K562 (cell line): ENCODE data around the gene PNMA8C. TPM values are rescaled to one million over a fixed set of nuclear protein-coding genes. Genes with fewer than 3 reads are reported as not detected.

Source experiments
- ATAC-seq: fragments of 200-7000 bp; cut with Tn5 transposase; 3 replicates; pipeline ENCODE4 v1.9.1; 2020; ENCODE audit warnings: moderate library complexity
- BruUV-seq: library from RNA; stranded (reverse); fragments of 400-500 nt; replicated peaks from 2 replicates; lab custom pipeline; 2021; lab: Mats Ljungman, UMichigan
- CTCF ChIA-PET: fragments of 300-600 bp; formaldehyde crosslinking; extraction: SDS; loops from one replicate; lab custom pipeline; 2021; ENCODE audit warnings: low intra/inter-chr PET ratio; lab: Yijun Ruan, JAX
- POLR2A ChIA-PET: fragments of 300-600, 350-650 bp; sonication (Branson Sonifier 250); formaldehyde crosslinking; extraction: SDS; loops from one replicate; lab custom pipeline; 2021; ENCODE audit warnings: antibody characterized with exemption, inconsistent platforms; lab: Yijun Ruan, JAX
- DNase-seq, 4 experiments: peaks; one replicate each; pipeline versions ENCODE4 v3.0.0 to v3.0.0-alpha.2; 2011 to 2018; ENCODE audit warnings: low spot score in 3 of 4, mixed read lengths in 3 of 4; ENCODE audit errors: extremely low read depth in 1 of 4
- FAIRE-seq: peaks from 2 replicates; lab custom pipeline; 2011; peaks lifted over from hg19 to GRCh38; lab: Jason Lieb, UNC
- H2AFZ ChIP-seq: 2 replicates; pipeline ENCODE4 v1.6.0; 2011; ENCODE audit warnings: low read depth, low read length, control low read depth, inconsistent platforms
- H3K27ac ChIP-seq: fragments of 200-600 bp; 3 replicates; pipeline ENCODE4 v1.8.0; 2011; ENCODE audit warnings: low read depth, mild to moderate bottlenecking, control low read depth, inconsistent platforms, low read length, moderate library complexity, mixed read lengths; ENCODE audit errors: extremely low read depth
- H3K27me3 ChIP-seq, 2 experiments: fragments of 300-600 bp in 1 of 2; 2 replicates in 1 of 2; 3 replicates in 1 of 2; pipeline versions ENCODE4 v1.6.0 to v1.8.0; 2011; ENCODE audit warnings: inconsistent platforms in 2 of 2, low read length in 2 of 2, mild to moderate bottlenecking in 1 of 2, mixed read lengths in 1 of 2, moderate library complexity in 1 of 2; ENCODE audit not compliant: control insufficient read depth in 2 of 2, insufficient read depth in 2 of 2
- H3K36me3 ChIP-seq: fragments of 300-600 bp; 3 replicates; pipeline ENCODE4 v1.8.0; 2011; ENCODE audit warnings: mild to moderate bottlenecking, low read length, inconsistent platforms; ENCODE audit not compliant: control insufficient read depth, insufficient read depth
- H3K4me1 ChIP-seq, 2 experiments: fragments of 200-600 bp in 1 of 2; replicated peaks in 1 of 2; 2 replicates in 1 of 2; 3 replicates in 1 of 2; pipeline versions ENCODE4 v1.5.1 to v1.8.0; 2011; ENCODE audit warnings: inconsistent platforms in 2 of 2, low read length in 2 of 2, mild to moderate bottlenecking in 1 of 2, mixed read lengths in 1 of 2, moderate library complexity in 1 of 2; ENCODE audit not compliant: control insufficient read depth in 2 of 2, insufficient read depth in 2 of 2
- H3K4me2 ChIP-seq: 2 replicates; pipeline ENCODE4 v1.6.1; 2011; ENCODE audit warnings: low read length, control low read depth, inconsistent platforms, mixed read lengths; ENCODE audit not compliant: insufficient read depth
- H3K4me3 ChIP-seq: fragments of 200-600 bp; sonication (generic), shearing (Covaris generic); 2 replicates; pipeline ENCODE4 v1.5.1; 2016; ENCODE audit warnings: control low read depth, inconsistent platforms
- H3K79me2 ChIP-seq: fragments of 200-600 bp; 3 replicates; pipeline ENCODE4 v1.8.0; 2011; ENCODE audit warnings: low read length, inconsistent platforms; ENCODE audit not compliant: control insufficient read depth, insufficient read depth
- H3K9ac ChIP-seq, 2 experiments: 2 replicates each; pipeline versions ENCODE4 v1.6.0 to v1.6.1; 2011; ENCODE audit warnings: low read depth in 2 of 2, low read length in 2 of 2, control low read depth in 1 of 2, inconsistent platforms in 1 of 2, mild to moderate bottlenecking in 1 of 2, mixed read lengths in 1 of 2; ENCODE audit not compliant: insufficient read depth in 1 of 2
- H3K9me1 ChIP-seq: one replicate; pipeline ENCODE4 v1.6.0; 2011; ENCODE audit warnings: inconsistent platforms, mild to moderate bottlenecking, low read length, moderate library complexity; ENCODE audit not compliant: control insufficient read depth, insufficient read depth
- H3K9me3 ChIP-seq: replicated peaks from 2 replicates; pipeline ENCODE4 v1.5.1; 2011; ENCODE audit warnings: low read depth, low read length, inconsistent platforms; ENCODE audit not compliant: control insufficient read depth, insufficient read depth
- H4K20me1 ChIP-seq: replicated peaks from 2 replicates; pipeline ENCODE4 v1.6.1; 2011; ENCODE audit warnings: low read length, inconsistent platforms, mixed read lengths; ENCODE audit not compliant: control insufficient read depth, insufficient read depth
- C11orf30 ChIP-seq: fragments of 450-650 bp; IDR thresholded peaks from 2 replicates; pipeline ENCODE4 v1.6.1; 2016; ENCODE audit warnings: low read depth, mild to moderate bottlenecking
- FOXA1 ChIP-seq: fragments of 450-650 bp; IDR thresholded peaks from 2 replicates; pipeline ENCODE4 v1.6.1; 2016; ENCODE audit warnings: mild to moderate bottlenecking, borderline replicate concordance
- GATAD2A ChIP-seq: fragments of 450-650 bp; IDR thresholded peaks from 2 replicates; pipeline ENCODE4 v1.6.1; 2017
- HNRNPK ChIP-seq: fragments of 200-400 bp; formaldehyde crosslinking; IDR thresholded peaks from one replicate; pipeline ENCODE4 v1.6.1; 2018; ENCODE audit warnings: mild to moderate bottlenecking, low read depth, low read length; ENCODE audit not compliant: poor library complexity, severe bottlenecking
- HNRNPL ChIP-seq: fragments of 200-400 bp; formaldehyde crosslinking; IDR thresholded peaks from 2 replicates; pipeline ENCODE4 v1.6.1; 2017; ENCODE audit warnings: low read depth, mild to moderate bottlenecking, low read length
- MECOM ChIP-seq: fragments of 250-450 bp; sonication (Bioruptor Pico); IDR thresholded peaks from 2 replicates; pipeline ENCODE4 v1.8.0; 2022; ENCODE audit warnings: inconsistent platforms
- PPARD ChIP-seq: fragments of 250-450 bp; sonication (Bioruptor Pico); IDR thresholded peaks from 2 replicates; pipeline ENCODE4 v1.8.0; 2022; ENCODE audit warnings: inconsistent platforms, mild to moderate bottlenecking, moderate library complexity
- TAL1 ChIP-seq: fragments of 450-650 bp; IDR thresholded peaks from 2 replicates; pipeline ENCODE4 v1.6.1; 2016; ENCODE audit warnings: mild to moderate bottlenecking
- YY1 ChIP-seq, 3 experiments: IDR thresholded peaks; 2 replicates each; pipeline ENCODE4 v1.6.1; 2011; ENCODE audit warnings: low read length in 2 of 3, mild to moderate bottlenecking in 2 of 3, moderate library complexity in 2 of 3, borderline replicate concordance in 1 of 3, control low read depth in 1 of 3, low read depth in 1 of 3; ENCODE audit not compliant: insufficient read depth in 3 of 3, insufficient replicate concordance in 2 of 3, control insufficient read depth in 1 of 3, insufficient read length in 1 of 3; ENCODE audit errors: extremely low read depth in 1 of 3
- ZFP1 ChIP-seq: fragments of 450-650 bp; formaldehyde crosslinking; IDR thresholded peaks from 2 replicates; pipeline ENCODE4 v1.4.0; 2020; ENCODE audit warnings: mild to moderate bottlenecking, mixed read lengths
- ZNF121 ChIP-seq: sonication (generic); formaldehyde crosslinking; conservative IDR thresholded peaks from 2 replicates; pipeline ENCODE4 v1.8.0; 2022; ENCODE audit warnings: missing genetic modification reagents
- ZNF134 ChIP-seq: fragments of 250-450 bp; sonication (Bioruptor Pico); conservative IDR thresholded peaks from 2 replicates; pipeline ENCODE4 v1.4.0; 2020
- ZNF263 ChIP-seq: sonication (generic); formaldehyde crosslinking; IDR thresholded peaks from 2 replicates; pipeline ENCODE4 v1.8.0; 2022; ENCODE audit warnings: mild to moderate bottlenecking, missing genetic modification reagents, borderline replicate concordance
- ZNF431 ChIP-seq: sonication (generic); formaldehyde crosslinking; IDR thresholded peaks from 2 replicates; pipeline ENCODE4 v1.8.0; 2022; ENCODE audit warnings: mild to moderate bottlenecking, missing genetic modification reagents
- ZNF79 ChIP-seq: fragments of 250-450 bp; sonication (Bioruptor Pico); IDR thresholded peaks from 2 replicates; pipeline ENCODE4 v1.4.0; 2020; ENCODE audit warnings: low read depth, mild to moderate bottlenecking, moderate library complexity
- WGBS: fragments of 100-300 bp; shearing (Covaris generic); methylation state at CpG from one replicate; pipeline ENCODE4 v1.1.6; 2016; ENCODE audit warnings: low coverage, mixed read lengths; ENCODE audit not compliant: insufficient coverage; ENCODE audit errors: missing lambda C conversion rate; 5-methylcytosine and 5-hydroxymethylcytosine counted together
- in situ Hi-C: fragments of 300-500 bp; cut with MboI; formaldehyde crosslinking; loops from 4 replicates; pipeline ENCODE4 v1.15.0; 2018; ENCODE audit warnings: inconsistent platforms, mixed read lengths
- intact Hi-C: fragments of 100-400 bp; cut with micrococcal nuclease; formaldehyde crosslinking; loops from 2 replicates; pipeline ENCODE4 v1.14.2; 2022
- polyA plus RNA-seq, 8 experiments: library from polyadenylated mRNA; depleted of rRNA in 4 of 8; stranded (reverse) in 5 of 8; unstranded in 3 of 8; fragments of >200 nt; fragmentation: Nextera tagmentation in 2 of 8; fragmentation: Illumina TruSeq in 1 of 8; extraction: Ambion mirVana in 2 of 8; extraction: Trizol in 1 of 8; gene quantifications; 2 replicates each; pipeline versions ENCODE4 v1.2.1 to v1.2.3, GENCODE V29; 2011 to 2014; ENCODE audit warnings: inconsistent platforms in 1 of 8, missing spikeins in 1 of 8
- total RNA-seq, 7 experiments: library from RNA; depleted of rRNA in 6 of 7; stranded (reverse); fragments of >200 nt in 6 of 7; fragmentation: Illumina TruSeq in 2 of 7; extraction: Trizol in 2 of 7; gene quantifications; 2 replicates each; pipeline versions ENCODE4 v1.2.1 to v1.2.3, GENCODE V29; 2011 to 2021; ENCODE audit warnings: low replicate concordance in 1 of 7
- TF ChIP-seq, protein P1 (sequence below): sonication (generic); formaldehyde crosslinking; IDR thresholded peaks from 2 replicates; pipeline ENCODE4 v1.5.0; 2020; ENCODE audit warnings: missing genetic modification reagents
- TF ChIP-seq, protein P2 (sequence below): sonication (generic); formaldehyde crosslinking; IDR thresholded peaks from 2 replicates; pipeline ENCODE4 v1.8.1; 2023; ENCODE audit warnings: mild to moderate bottlenecking, missing genetic modification reagents
- TF ChIP-seq, protein P3 (sequence below): fragments of 450-650 bp; formaldehyde crosslinking; IDR thresholded peaks from 2 replicates; pipeline ENCODE4 v1.4.0; 2020; ENCODE audit warnings: mild to moderate bottlenecking, moderate library complexity

PNMA8C gene
- total and polyA plus RNA-seq, 9 of the 15 experiments (the other 6 are each of a cell fraction or from before 2014, with no cell fraction given): 0.04 to 0.05 (median 0.05) TPM; not detected in 6

DNA sequence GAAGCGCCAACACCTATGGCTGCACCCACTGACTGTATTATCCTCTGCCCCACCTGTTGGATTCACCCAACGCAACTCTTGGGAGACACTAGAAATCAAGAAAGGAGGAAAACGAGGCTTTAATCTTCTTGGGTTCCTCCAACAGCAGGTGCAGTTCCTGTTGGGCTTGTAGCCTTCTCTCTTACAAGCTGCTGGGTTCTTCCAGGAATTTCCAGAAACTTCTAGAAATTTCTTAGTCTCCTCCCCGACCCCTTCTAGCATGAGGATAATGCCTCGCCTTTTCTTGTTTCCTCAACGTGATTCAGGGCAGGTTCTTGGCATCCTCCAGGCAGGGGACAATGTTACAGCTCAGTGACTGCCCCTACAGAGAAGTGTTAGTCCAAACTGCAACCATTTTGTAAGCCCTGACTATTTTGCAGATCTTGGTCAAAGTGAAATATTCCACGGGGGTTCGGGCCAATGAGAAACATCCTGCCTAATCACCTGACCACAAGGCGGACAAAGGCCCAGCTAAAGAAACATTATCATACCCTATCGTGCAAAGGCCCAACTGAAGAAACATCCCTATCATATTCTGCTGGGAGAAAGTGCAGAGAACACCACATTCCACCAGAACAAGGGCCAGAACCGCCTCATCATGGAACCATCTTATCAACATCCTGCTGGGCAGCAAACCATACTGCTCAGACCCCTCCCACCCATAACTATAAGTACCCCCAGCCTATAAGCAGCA, 43.2 kb upstream of the PNMA8C start:
- FAIRE-seq (peak; percentile 83), DNase-seq (peak in 1 of 4 experiments; percentile 29), ATAC-seq (peak; percentile 53)
- Histone ChIP-seq H3K9ac (peak overlapping the region; percentile 84 to 90), H3K4me3 (peak overlapping the region; percentile 74), H3K9me1 (no peaks in the 10 kb centered on the region), H3K27ac (peak overlapping the region; percentile 70; the same call in 2 of the 3 replicates), H3K27me3 (peaks cover 4 to 18% of the 10 kb centered on the region in 2 experiments; a peak in 4 of 5 replicates), H3K4me1 (peaks cover 2 to 22% of the 10 kb centered on the region in 2 experiments; a peak in 3 of 5 replicates), H4K20me1 (no peaks in the 10 kb centered on the region), H3K4me2 (peak overlapping the region; percentile 93), H2AFZ (peak overlapping the region; percentile 81), H3K79me2 (peaks cover 12% of the 10 kb centered on the region), H3K9me3 (no peaks in the 10 kb centered on the region), H3K36me3 (peaks cover 21% of the 10 kb centered on the region; the same call in 1 of the 3 replicates)
- intact Hi-C loops (no loop called here), in situ Hi-C loops (no loop called here)
- ChIA-PET POLR2A (interaction anchor here (1.0 kb wide), 1 partner anchor 70 kb away, joined by 3 read pairs; no protein-coding TSS in a partner anchor), CTCF (interaction anchor here (0.6 to 0.7 kb wide), 2 partner anchors 20 to 82 kb away, joined by 3 read pairs; no protein-coding TSS in a partner anchor)
- 21% methylated on average over 11 of the region's 11 CpGs for WGBS
- no TSS peak for BruUV-seq
- TF ChIP-seq MECOM (no peak), HNRNPL (no peak), ZNF121 (CRISPR knock-in tag) (no peak), ZFP1 (CRISPR knock-in tag) (no peak), ZNF263 (CRISPR knock-in tag) (no peak), FOXA1 (no peak), TAL1 (no peak), ZNF134 (CRISPR knock-in tag) (no peak), ZNF431 (CRISPR knock-in tag) (0 out of 2 replicates have a peak, but pooled peaks have one; percentile 24), YY1 (IDR thresholded peaks at IDR 0.05; ENCODE audit: borderline replicate concordance in 1 of 3, control insufficient read depth in 1 of 3, extremely low read depth in 1 of 3, insufficient read depth in 3 of 3, insufficient read length in 1 of 3, insufficient replicate concordance in 2 of 3, low read depth in 1 of 3, low read length in 2 of 3) (peak in 1 of 3 experiments; percentile 27), GATAD2A (no peak), PPARD (CRISPR knock-in tag) (no peak), ZNF79 (CRISPR knock-in tag) (no peak), C11orf30 (no peak), HNRNPK (no peak)
- TF ChIP-seq, protein P1, sequence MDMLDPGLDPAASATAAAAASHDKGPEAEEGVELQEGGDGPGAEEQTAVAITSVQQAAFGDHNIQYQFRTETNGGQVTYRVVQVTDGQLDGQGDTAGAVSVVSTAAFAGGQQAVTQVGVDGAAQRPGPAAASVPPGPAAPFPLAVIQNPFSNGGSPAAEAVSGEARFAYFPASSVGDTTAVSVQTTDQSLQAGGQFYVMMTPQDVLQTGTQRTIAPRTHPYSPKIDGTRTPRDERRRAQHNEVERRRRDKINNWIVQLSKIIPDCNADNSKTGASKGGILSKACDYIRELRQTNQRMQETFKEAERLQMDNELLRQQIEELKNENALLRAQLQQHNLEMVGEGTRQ (CRISPR knock-in tag): peak; percentile 45; the same call in 1 of the 2 replicates
- TF ChIP-seq, protein P2, sequence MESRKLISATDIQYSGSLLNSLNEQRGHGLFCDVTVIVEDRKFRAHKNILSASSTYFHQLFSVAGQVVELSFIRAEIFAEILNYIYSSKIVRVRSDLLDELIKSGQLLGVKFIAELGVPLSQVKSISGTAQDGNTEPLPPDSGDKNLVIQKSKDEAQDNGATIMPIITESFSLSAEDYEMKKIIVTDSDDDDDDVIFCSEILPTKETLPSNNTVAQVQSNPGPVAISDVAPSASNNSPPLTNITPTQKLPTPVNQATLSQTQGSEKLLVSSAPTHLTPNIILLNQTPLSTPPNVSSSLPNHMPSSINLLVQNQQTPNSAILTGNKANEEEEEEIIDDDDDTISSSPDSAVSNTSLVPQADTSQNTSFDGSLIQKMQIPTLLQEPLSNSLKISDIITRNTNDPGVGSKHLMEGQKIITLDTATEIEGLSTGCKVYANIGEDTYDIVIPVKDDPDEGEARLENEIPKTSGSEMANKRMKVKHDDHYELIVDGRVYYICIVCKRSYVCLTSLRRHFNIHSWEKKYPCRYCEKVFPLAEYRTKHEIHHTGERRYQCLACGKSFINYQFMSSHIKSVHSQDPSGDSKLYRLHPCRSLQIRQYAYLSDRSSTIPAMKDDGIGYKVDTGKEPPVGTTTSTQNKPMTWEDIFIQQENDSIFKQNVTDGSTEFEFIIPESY (CRISPR knock-in tag): peak; percentile 31; the same call in 1 of the 2 replicates
- TF ChIP-seq, protein P3, sequence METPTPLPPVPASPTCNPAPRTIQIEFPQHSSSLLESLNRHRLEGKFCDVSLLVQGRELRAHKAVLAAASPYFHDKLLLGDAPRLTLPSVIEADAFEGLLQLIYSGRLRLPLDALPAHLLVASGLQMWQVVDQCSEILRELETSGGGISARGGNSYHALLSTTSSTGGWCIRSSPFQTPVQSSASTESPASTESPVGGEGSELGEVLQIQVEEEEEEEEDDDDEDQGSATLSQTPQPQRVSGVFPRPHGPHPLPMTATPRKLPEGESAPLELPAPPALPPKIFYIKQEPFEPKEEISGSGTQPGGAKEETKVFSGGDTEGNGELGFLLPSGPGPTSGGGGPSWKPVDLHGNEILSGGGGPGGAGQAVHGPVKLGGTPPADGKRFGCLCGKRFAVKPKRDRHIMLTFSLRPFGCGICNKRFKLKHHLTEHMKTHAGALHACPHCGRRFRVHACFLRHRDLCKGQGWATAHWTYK: no peak
